Dermis blood vessel endothelial cell (primary cell): ENCODE measurements around the gene PLA2G7. TPM values are rescaled to one million over a fixed set of nuclear protein-coding genes. Genes with fewer than 3 reads are reported as not detected.
"Not testable (repeated sequence)": the region's sequence is repeated elsewhere in the genome, so short reads cannot be mapped to it uniquely, and the experiment has no call there.

Experiments used
- DNase-seq: peaks from one replicate; pipeline ENCODE4 v3.0.0; 2010
- total RNA-seq: library from RNA; depleted of rRNA; stranded (reverse); fragments of >200 nt; gene quantifications from 2 replicates; pipeline ENCODE4 v1.2.3, GENCODE V29; 2014

Gene PLA2G7
- total RNA-seq, 1 donor from 2014 or later = not detected

GRCh38 chr6:46746696-46747095 lies 11.5 kb upstream of the PLA2G7 start, which contains the start of gene ANKRD66:
TSS of gene ANKRD66 (plus strand) at chr6:46746933. CDS start at chr6:46751949, 5,016 bp downstream.
- no peak for DNase-seq

GRCh38 chr6:46745973-46746372 lies 10.8 kb upstream of the PLA2G7 start:
- DNase-seq = no peak

- DNase-seq = not testable (repeated sequence)
These were observed 9.1 kb upstream of the PLA2G7 start for GRCh38 chr6:46744159-46744725.

GRCh38 chr6:46743425-46744158 lies 8.4 kb upstream of the PLA2G7 start:
- no peak for DNase-seq

GRCh38 chr6:46741910-46742309 lies 6.7 kb upstream of the PLA2G7 start:
- no peak for DNase-seq

GRCh38 chr6:46741482-46741881 lies 6.3 kb upstream of the PLA2G7 start:
- DNase-seq = no peak

GRCh38 chr6:46736906-46737305 lies 1.7 kb upstream of the PLA2G7 start:
- DNase-seq = no peak

GRCh38 chr6:46735720-46736031 lies 501 bp upstream of the PLA2G7 start:
- DNase-seq = no peak

GRCh38 chr6:46733341-46733801 lies 1.8 kb downstream of the PLA2G7 start:
- DNase-seq = no peak

GRCh38 chr6:46730921-46731461 lies 4.2 kb downstream of the PLA2G7 start:
- no peak for DNase-seq

- DNase-seq = no peak
These were observed 5.3 kb downstream of the PLA2G7 start for GRCh38 chr6:46729787-46730326.

GRCh38 chr6:46720401-46720800 lies 14.8 kb downstream of the PLA2G7 start:
- no peak for DNase-seq

GRCh38 chr6:46719099-46719498 lies 16.1 kb downstream of the PLA2G7 start:
- peak; percentile 10 for DNase-seq

- no peak for DNase-seq
These were observed 20.0 kb downstream of the PLA2G7 start for GRCh38 chr6:46715141-46715540.

GRCh38 chr6:46711491-46711890 lies 23.7 kb downstream of the PLA2G7 start:
- DNase-seq = no peak

- DNase-seq = no peak
These were observed 28.7 kb downstream of the PLA2G7 start for GRCh38 chr6:46706464-46706863.

- DNase-seq = peak; percentile 33
These were observed 30.6 kb downstream of the PLA2G7 start for GRCh38 chr6:46704562-46704961.

- DNase-seq = no peak
These were observed 35.2 kb downstream of the PLA2G7 start for GRCh38 chr6:46699970-46700369.

GRCh38 chr6:46690911-46691451 lies 44.2 kb downstream of the PLA2G7 start:
- DNase-seq = no peak

- DNase-seq = no peak
These were observed 44.9 kb downstream of the PLA2G7 start for GRCh38 chr6:46690141-46690755.

GRCh38 chr6:46689657-46690056 lies 45.5 kb downstream of the PLA2G7 start:
- no peak for DNase-seq

GRCh38 chr6:46688966-46689335 lies 46.2 kb downstream of the PLA2G7 start:
- DNase-seq = no peak
